GM12878 (cell line): ENCODE results near the gene R3HDM2. TPM values are rescaled to one million over a fixed set of nuclear protein-coding genes. Genes with fewer than 3 reads are reported as not detected.

Experiments
- BHLHE40 ChIP-seq, 2 experiments: fragments of 450-650 bp in 1 of 2; IDR thresholded peaks; 2 replicates each; pipeline ENCODE4 v1.6.1; 2011 to 2017; ENCODE audit warnings: low read depth in 2 of 2, borderline replicate concordance in 1 of 2, improper control_type of control experiment in 1 of 2, low read length in 1 of 2, mild to moderate bottlenecking in 1 of 2
- CHD1 ChIP-seq: IDR thresholded peaks from 2 replicates; pipeline ENCODE4 v1.6.1; 2012; ENCODE audit warnings: low read depth, low read length, improper control_type of control experiment
- CHD4 ChIP-seq: fragments of 200-600 bp; sonication (generic); IDR thresholded peaks from 2 replicates; pipeline ENCODE4 v1.6.1; 2016; ENCODE audit warnings: mild to moderate bottlenecking
- CREB1 ChIP-seq: IDR thresholded peaks from 2 replicates; pipeline ENCODE4 v1.6.1; 2012; ENCODE audit warnings: low read depth, mild to moderate bottlenecking, inconsistent platforms
- ETV6 ChIP-seq, 2 experiments: fragments of 450-650 bp in 1 of 2; IDR thresholded peaks in 1 of 2; conservative IDR thresholded peaks in 1 of 2; 2 replicates each; pipeline ENCODE4 v1.6.1; 2014; ENCODE audit warnings: antibody characterized with exemption in 1 of 2, borderline replicate concordance in 1 of 2, low read depth in 1 of 2, mild to moderate bottlenecking in 1 of 2, moderate library complexity in 1 of 2
- GATAD2B ChIP-seq: fragments of 450-650 bp; conservative IDR thresholded peaks from 2 replicates; pipeline ENCODE4 v1.6.1; 2017; ENCODE audit warnings: low read depth, mild to moderate bottlenecking, moderate library complexity
- HCFC1 ChIP-seq: fragments of 150-350 bp; IDR thresholded peaks from 2 replicates; pipeline ENCODE4 v1.6.1; 2014; ENCODE audit warnings: low read length
- HDAC2 ChIP-seq: fragments of 200-600 bp; sonication (generic); IDR thresholded peaks from 2 replicates; pipeline ENCODE4 v1.6.1; 2017
- HDGF ChIP-seq: fragments of 450-650 bp; IDR thresholded peaks from 2 replicates; pipeline ENCODE4 v1.6.1; 2016; ENCODE audit warnings: antibody characterized with exemption
- NFYA ChIP-seq: IDR thresholded peaks from 2 replicates; pipeline ENCODE4 v1.6.1; 2011; ENCODE audit warnings: low read depth, mild to moderate bottlenecking, low read length, improper control_type of control experiment, borderline replicate concordance
- SIX5 ChIP-seq: IDR thresholded peaks from 2 replicates; pipeline ENCODE4 v1.6.1; 2011; ENCODE audit warnings: mild to moderate bottlenecking, low read depth, low read length, moderate library complexity; ENCODE audit not compliant: severe bottlenecking
- SPI1 ChIP-seq: IDR thresholded peaks from 2 replicates; pipeline ENCODE4 v1.6.1; 2011; ENCODE audit warnings: low read depth, mild to moderate bottlenecking, low read length, moderate library complexity, borderline replicate concordance; ENCODE audit not compliant: insufficient read depth
- SUPT20H ChIP-seq: IDR thresholded peaks from 2 replicates; pipeline ENCODE4 v1.6.1; 2011; ENCODE audit warnings: low read depth, mild to moderate bottlenecking, low read length, moderate library complexity, borderline replicate concordance; ENCODE audit not compliant: control insufficient read depth
- TARDBP ChIP-seq: IDR thresholded peaks from 2 replicates; pipeline ENCODE4 v1.6.1; 2016; ENCODE audit warnings: borderline replicate concordance
- polyA plus RNA-seq, 11 experiments: library from polyadenylated mRNA; depleted of rRNA in 4 of 11; unstranded in 6 of 11; stranded (reverse) in 5 of 11; fragments of >200 nt; fragmentation: Nextera tagmentation in 4 of 11; fragmentation: Illumina TruSeq in 1 of 11; extraction: Ambion mirVana in 4 of 11; extraction: Trizol in 1 of 11; gene quantifications; 1 replicate in 1 of 11; 2 replicates in 10 of 11; pipeline versions ENCODE4 v1.2.1 to v1.2.3, GENCODE V29; 2011 to 2016; ENCODE audit warnings: inconsistent platforms in 2 of 11, missing spikeins in 2 of 11, low read depth in 1 of 11
- total RNA-seq, 4 experiments: library from RNA; depleted of rRNA in 3 of 4; stranded (reverse); fragments of >200 nt in 3 of 4; fragmentation: Illumina TruSeq in 1 of 4; extraction: Trizol in 1 of 4; gene quantifications; 2 replicates each; pipeline versions ENCODE4 v1.2.1 to v1.2.3, GENCODE V29; 2013 to 2021
- TF ChIP-seq, protein P1 (sequence below): IDR thresholded peaks from 2 replicates; pipeline ENCODE4 v1.6.1; 2011; ENCODE audit warnings: borderline replicate concordance, low read depth, mild to moderate bottlenecking, moderate library complexity, mixed read lengths, low read length; ENCODE audit not compliant: insufficient read depth; ENCODE audit errors: extremely low read length
- TF ChIP-seq, protein P2 (sequence below): fragments of 450-650 bp; IDR thresholded peaks from 2 replicates; pipeline ENCODE4 v1.6.1; 2017; ENCODE audit warnings: borderline replicate concordance
- TF ChIP-seq, protein P3 (sequence below): IDR thresholded peaks from 2 replicates; pipeline ENCODE4 v1.6.1; 2012; ENCODE audit warnings: low read depth, low read length, improper control_type of control experiment
- TF ChIP-seq, protein P4 (sequence below): fragments of 150-350 bp; IDR thresholded peaks from 2 replicates; pipeline ENCODE4 v1.6.1; 2014; ENCODE audit warnings: mild to moderate bottlenecking, low read depth, low read length
- TF ChIP-seq, protein P5 (sequence below): fragments of 450-650 bp; IDR thresholded peaks from 2 replicates; pipeline ENCODE4 v1.6.1; 2017; ENCODE audit warnings: antibody characterized with exemption, mild to moderate bottlenecking, moderate library complexity
- TF ChIP-seq, protein P6 (sequence below): fragments of 450-650 bp; IDR thresholded peaks from 2 replicates; pipeline ENCODE4 v1.6.1; 2017; ENCODE audit warnings: mild to moderate bottlenecking

The R3HDM2 gene
- total and polyA plus RNA-seq, 10 of the 15 experiments (the other 5 are each of a cell fraction or from before 2014, with no cell fraction given), result 4.6 to 26.1 (median 11.2) TPM

DNA sequence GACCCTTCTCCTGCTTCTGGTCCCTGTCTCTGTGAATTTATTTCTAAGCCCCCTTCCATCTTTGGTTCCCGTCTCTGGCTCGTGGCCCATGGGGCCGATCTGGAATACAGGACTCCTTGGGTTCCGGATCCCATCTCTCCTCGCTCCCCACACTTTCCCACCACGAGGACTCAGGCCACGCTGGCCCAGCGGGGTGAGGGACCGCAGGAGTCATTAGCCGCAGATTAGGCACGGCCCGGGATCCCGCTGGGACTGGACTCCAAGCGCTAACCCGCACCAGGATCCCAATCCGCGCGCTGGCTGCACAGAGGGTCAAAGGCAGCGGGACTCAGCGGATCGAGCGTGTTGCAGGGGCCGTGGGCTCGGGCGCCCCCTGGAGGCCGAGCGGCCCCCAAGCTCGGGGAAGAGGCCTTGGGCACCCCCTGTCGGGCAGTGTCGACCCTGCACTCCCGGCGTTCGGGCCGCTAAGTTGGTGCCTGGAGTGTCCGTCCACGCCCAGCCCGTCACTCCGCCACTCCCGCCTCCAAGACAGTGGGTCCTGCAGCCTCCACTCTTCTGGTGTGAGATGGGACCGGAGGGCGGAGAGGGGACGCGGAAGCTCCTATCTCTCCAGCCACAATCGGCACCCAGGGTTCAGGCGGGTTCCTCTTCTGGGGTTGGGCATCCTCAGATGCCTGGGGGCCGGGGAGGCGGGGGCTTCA, 191.8 kb downstream of the R3HDM2 start (continued):
- TF ChIP-seq, protein P1, sequence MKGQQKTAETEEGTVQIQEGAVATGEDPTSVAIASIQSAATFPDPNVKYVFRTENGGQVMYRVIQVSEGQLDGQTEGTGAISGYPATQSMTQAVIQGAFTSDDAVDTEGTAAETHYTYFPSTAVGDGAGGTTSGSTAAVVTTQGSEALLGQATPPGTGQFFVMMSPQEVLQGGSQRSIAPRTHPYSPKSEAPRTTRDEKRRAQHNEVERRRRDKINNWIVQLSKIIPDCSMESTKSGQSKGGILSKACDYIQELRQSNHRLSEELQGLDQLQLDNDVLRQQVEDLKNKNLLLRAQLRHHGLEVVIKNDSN, result no peak
- TF ChIP-seq HCFC1 (no peak), TARDBP (no peak), SPI1 (no peak), NFYA (peak; percentile 51; the same call in 1 of the 2 replicates), ETV6 (conservative IDR thresholded peaks at IDR 0.05 in 1 of 2, IDR thresholded peaks at IDR 0.05 in 1 of 2; ENCODE audit: borderline replicate concordance in 1 of 2, low read depth in 1 of 2) (no peak), HDAC2 (no peak), CHD1 (no peak), HDGF (0 out of 2 replicates have a peak, but pooled peaks have one; percentile 30), SUPT20H (no peak), SIX5 (no peak), BHLHE40 (IDR thresholded peaks at IDR 0.05; ENCODE audit: borderline replicate concordance in 1 of 2, low read depth in 2 of 2, low read length in 1 of 2) (peak; percentile 53 to 72; a peak in 3 of 4 replicates), CREB1 (peak; percentile 63; the same call in 1 of the 2 replicates), CHD4 (no peak), GATAD2B (no peak; the same call in 1 of the 2 replicates)
- TF ChIP-seq, protein P2, sequence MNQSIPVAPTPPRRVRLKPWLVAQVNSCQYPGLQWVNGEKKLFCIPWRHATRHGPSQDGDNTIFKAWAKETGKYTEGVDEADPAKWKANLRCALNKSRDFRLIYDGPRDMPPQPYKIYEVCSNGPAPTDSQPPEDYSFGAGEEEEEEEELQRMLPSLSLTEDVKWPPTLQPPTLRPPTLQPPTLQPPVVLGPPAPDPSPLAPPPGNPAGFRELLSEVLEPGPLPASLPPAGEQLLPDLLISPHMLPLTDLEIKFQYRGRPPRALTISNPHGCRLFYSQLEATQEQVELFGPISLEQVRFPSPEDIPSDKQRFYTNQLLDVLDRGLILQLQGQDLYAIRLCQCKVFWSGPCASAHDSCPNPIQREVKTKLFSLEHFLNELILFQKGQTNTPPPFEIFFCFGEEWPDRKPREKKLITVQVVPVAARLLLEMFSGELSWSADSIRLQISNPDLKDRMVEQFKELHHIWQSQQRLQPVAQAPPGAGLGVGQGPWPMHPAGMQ, result no peak
- TF ChIP-seq, protein P3, sequence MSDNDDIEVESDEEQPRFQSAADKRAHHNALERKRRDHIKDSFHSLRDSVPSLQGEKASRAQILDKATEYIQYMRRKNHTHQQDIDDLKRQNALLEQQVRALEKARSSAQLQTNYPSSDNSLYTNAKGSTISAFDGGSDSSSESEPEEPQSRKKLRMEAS, result 0 out of 2 replicates have a peak, but pooled peaks have one; percentile 51
- TF ChIP-seq, protein P4, sequence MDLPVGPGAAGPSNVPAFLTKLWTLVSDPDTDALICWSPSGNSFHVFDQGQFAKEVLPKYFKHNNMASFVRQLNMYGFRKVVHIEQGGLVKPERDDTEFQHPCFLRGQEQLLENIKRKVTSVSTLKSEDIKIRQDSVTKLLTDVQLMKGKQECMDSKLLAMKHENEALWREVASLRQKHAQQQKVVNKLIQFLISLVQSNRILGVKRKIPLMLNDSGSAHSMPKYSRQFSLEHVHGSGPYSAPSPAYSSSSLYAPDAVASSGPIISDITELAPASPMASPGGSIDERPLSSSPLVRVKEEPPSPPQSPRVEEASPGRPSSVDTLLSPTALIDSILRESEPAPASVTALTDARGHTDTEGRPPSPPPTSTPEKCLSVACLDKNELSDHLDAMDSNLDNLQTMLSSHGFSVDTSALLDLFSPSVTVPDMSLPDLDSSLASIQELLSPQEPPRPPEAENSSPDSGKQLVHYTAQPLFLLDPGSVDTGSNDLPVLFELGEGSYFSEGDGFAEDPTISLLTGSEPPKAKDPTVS, result 0 out of 2 replicates have a peak, but pooled peaks have one; percentile 52
- TF ChIP-seq, protein P5, sequence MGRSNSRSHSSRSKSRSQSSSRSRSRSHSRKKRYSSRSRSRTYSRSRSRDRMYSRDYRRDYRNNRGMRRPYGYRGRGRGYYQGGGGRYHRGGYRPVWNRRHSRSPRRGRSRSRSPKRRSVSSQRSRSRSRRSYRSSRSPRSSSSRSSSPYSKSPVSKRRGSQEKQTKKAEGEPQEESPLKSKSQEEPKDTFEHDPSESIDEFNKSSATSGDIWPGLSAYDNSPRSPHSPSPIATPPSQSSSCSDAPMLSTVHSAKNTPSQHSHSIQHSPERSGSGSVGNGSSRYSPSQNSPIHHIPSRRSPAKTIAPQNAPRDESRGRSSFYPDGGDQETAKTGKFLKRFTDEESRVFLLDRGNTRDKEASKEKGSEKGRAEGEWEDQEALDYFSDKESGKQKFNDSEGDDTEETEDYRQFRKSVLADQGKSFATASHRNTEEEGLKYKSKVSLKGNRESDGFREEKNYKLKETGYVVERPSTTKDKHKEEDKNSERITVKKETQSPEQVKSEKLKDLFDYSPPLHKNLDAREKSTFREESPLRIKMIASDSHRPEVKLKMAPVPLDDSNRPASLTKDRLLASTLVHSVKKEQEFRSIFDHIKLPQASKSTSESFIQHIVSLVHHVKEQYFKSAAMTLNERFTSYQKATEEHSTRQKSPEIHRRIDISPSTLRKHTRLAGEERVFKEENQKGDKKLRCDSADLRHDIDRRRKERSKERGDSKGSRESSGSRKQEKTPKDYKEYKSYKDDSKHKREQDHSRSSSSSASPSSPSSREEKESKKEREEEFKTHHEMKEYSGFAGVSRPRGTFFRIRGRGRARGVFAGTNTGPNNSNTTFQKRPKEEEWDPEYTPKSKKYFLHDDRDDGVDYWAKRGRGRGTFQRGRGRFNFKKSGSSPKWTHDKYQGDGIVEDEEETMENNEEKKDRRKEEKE, result no peak
- TF ChIP-seq, protein P6, sequence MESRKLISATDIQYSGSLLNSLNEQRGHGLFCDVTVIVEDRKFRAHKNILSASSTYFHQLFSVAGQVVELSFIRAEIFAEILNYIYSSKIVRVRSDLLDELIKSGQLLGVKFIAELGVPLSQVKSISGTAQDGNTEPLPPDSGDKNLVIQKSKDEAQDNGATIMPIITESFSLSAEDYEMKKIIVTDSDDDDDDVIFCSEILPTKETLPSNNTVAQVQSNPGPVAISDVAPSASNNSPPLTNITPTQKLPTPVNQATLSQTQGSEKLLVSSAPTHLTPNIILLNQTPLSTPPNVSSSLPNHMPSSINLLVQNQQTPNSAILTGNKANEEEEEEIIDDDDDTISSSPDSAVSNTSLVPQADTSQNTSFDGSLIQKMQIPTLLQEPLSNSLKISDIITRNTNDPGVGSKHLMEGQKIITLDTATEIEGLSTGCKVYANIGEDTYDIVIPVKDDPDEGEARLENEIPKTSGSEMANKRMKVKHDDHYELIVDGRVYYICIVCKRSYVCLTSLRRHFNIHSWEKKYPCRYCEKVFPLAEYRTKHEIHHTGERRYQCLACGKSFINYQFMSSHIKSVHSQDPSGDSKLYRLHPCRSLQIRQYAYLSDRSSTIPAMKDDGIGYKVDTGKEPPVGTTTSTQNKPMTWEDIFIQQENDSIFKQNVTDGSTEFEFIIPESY, result no peak
